Spleen (tissue), 7 donors: ENCODE measurements around the gene ATP1A3.

Source experiments
- CTCF ChIP-seq, 11 experiments: fragments of 200-600 bp in 7 of 11; fragments of 450-650 bp in 4 of 11; sonication (generic) in 4 of 11; IDR thresholded peaks in 8 of 11; conservative IDR thresholded peaks in 3 of 11; 1 replicate in 7 of 11; 2 replicates in 4 of 11; pipeline versions ENCODE4 v1.4.0 to v1.8.0; 2016 to 2021; ENCODE audit warnings: antibody characterized with exemption in 11 of 11, inconsistent platforms in 4 of 11, mild to moderate bottlenecking in 1 of 11
- POLR2A ChIP-seq, 3 donors: fragments of 450-650 bp; IDR thresholded peaks; one replicate each; pipeline ENCODE4 v1.5.1; 2017; ENCODE audit warnings: antibody characterized with exemption in 3 of 3, mild to moderate bottlenecking in 1 of 3
- POLR2AphosphoS5 ChIP-seq, 3 donors: sonication (generic); formaldehyde crosslinking; IDR thresholded peaks; one replicate each; pipeline ENCODE4 v1.5.1; 2017; ENCODE audit warnings: antibody characterized with exemption in 3 of 3
- donor health status: DM: no; HTN: no; CAD: no; lungs with moderate emphysema.
- donor health status: DM: no; HTN: no; CAD: no.
- donor health status: DM: no; HTN: no; CAD: no.

- TF ChIP-seq CTCF (IDR thresholded peaks at IDR 0.05 in 8 of 11, conservative IDR thresholded peaks at IDR 0.05 in 3 of 11) (no peak), POLR2A (IDR thresholded peaks at IDR 0.05) (no peak), POLR2AphosphoS5 (IDR thresholded peaks at IDR 0.05) (no peak)
These were observed 38.4 kb upstream of the ATP1A3 start for GRCh38 chr19:42032431-42032830.
